Activated naive CD8-positive, alpha-beta T cell treated with anti-CD3 and anti-CD28 coated beads, Interleukin-2, amount 50 U/mL, for 24 hours (primary cell): Measurements from ENCODE around the gene SPATA31C2.
"Not testable (repeated sequence)": the region's sequence is repeated elsewhere in the genome, so short reads cannot be mapped to it uniquely, and the experiment has no call there.

Experiments used
- ATAC-seq: fragments of 150-1000 bp; cut with Tn5 transposase; one replicate; pipeline ENCODE4 v1.10.0; 2021
- DNase-seq: peaks from one replicate; pipeline ENCODE4 v3.0.0; 2021
- H3K27ac Mint-ChIP-seq: one replicate; pipeline ENCODE4 v1.8.0; 2021; ENCODE audit warnings: mild to moderate bottlenecking, mixed read lengths
- H3K27me3 Mint-ChIP-seq: one replicate; pipeline ENCODE4 v1.8.0; 2021; ENCODE audit warnings: mixed read lengths
- H3K36me3 Mint-ChIP-seq: one replicate; pipeline ENCODE4 v1.8.0; 2021; ENCODE audit warnings: low read depth, mixed read lengths
- H3K4me1 Mint-ChIP-seq: one replicate; pipeline ENCODE4 v1.8.0; 2021; ENCODE audit warnings: mixed read lengths
- H3K4me3 Mint-ChIP-seq: one replicate; pipeline ENCODE4 v1.8.0; 2021; ENCODE audit warnings: mild to moderate bottlenecking, moderate library complexity, mixed read lengths
- H3K9me3 Mint-ChIP-seq: one replicate; pipeline ENCODE4 v1.8.0; 2021; ENCODE audit warnings: mixed read lengths

SPATA31C2 gene

DNA sequence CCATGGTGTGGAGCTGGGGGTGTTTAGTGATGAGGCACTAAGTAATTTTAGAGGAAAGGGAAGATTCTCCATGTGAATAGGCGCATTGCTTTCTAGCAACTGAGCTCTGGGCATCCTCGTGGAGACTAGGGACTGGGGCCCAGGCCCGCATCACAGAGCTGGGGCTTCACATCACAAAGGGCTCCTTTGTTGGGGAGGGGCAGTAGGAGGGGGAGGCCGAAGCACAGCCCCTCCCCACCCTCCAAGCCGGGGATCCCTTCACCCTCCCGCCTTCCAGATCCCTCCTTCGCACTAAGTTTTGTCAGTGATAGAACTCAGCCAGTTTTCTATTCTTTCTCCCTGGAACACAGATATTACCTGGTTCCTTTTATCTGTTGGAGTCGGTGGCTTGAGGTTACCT is at the start of gene SPATA31C2:
Gene SPATA31C2 (minus strand): TSS at position 101 of the 400 bp plus-strand sequence. CDS start 29 bp downstream, at position 72.
- not testable (repeated sequence) for H3K27me3 Mint-ChIP-seq, H3K4me3 Mint-ChIP-seq, ATAC-seq, DNase-seq, H3K9me3 Mint-ChIP-seq, H3K36me3 Mint-ChIP-seq, H3K4me1 Mint-ChIP-seq, H3K27ac Mint-ChIP-seq

DNA sequence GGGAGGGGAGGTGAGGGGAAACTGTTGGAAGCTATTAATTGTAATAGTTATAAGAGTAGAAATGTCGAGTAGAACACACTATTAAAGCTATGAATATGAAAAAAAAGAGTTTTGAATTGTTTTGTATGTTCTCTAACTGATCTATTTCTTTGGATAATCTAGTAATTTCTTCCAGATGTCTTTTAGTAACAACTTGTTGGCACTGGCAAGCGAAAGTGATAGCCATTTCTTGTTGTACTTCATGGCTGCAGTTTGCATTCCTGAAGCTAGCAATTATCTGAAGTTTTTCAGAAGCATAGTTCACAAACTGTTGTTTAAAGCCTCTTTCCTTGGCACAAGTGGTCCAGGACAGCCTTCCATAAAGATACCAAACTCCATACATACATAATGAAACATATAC is 49.4 kb upstream of the SPATA31C2 start:
- no peak for ATAC-seq
- no peaks in the 10 kb centered on the region for H3K4me1 Mint-ChIP-seq
- H3K36me3 Mint-ChIP-seq, result no peaks in the 10 kb centered on the region
- peaks cover 16% of the 10 kb centered on the region for H3K27me3 Mint-ChIP-seq
- peaks cover 10% of the 10 kb centered on the region for H3K9me3 Mint-ChIP-seq
- H3K4me3 Mint-ChIP-seq, result no peak overlapping the region
- DNase-seq, result no peak
- no peak overlapping the region for H3K27ac Mint-ChIP-seq

DNA sequence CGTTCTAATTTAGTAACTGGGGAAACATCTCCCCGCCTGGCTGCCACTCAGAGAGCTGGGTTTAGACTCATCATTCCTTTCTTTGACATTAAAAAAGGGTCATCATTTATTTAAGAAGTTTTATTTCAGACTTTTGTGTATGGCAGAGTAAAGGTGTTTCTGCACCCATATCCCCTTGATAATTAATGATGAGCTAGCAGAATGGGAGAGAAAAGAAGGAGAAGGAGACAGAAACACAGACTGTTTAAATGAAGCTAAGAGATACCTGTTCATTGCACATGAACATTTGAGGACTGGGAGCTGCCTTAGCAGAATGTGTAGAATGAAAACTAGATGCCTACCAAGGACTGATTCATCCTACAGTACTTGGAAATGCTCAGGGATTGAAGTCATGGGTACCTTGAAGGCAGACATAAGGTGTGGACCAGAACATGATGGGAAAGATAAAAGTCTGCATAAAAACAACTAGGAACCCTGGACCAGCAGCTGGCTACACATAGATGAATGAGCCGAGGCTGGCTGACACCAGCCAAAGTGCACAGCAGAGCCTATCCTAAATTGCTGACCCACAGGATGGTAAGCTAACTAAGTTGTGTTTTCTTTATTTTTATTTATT is 48.3 kb upstream of the SPATA31C2 start:
- no peaks in the 10 kb centered on the region for H3K4me1 Mint-ChIP-seq
- H3K9me3 Mint-ChIP-seq, result peaks cover 10% of the 10 kb centered on the region
- H3K27ac Mint-ChIP-seq, result no peak overlapping the region
- H3K27me3 Mint-ChIP-seq, result peaks cover 18% of the 10 kb centered on the region
- DNase-seq, result no peak
- no peak for ATAC-seq
- H3K36me3 Mint-ChIP-seq, result no peaks in the 10 kb centered on the region
- no peak overlapping the region for H3K4me3 Mint-ChIP-seq

DNA sequence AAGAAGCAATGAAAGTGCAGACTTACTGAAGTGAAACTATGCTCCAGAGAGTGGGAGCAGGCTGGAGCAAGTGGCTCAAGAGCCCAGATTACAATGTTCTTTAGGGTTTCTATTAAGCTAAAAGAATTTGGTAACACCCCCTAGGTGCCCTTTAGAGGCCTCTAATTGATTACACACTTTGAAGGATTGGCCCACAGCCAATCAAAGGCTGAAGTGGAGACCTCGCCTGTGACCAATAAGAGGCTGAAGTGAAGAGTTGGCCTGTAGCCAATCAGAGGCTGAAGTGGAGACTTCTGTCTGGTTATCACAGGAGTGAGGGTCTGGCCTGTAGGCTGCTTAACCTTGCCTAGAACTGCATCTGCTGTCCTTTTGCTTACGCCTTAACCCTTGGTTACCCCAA is 46.7 kb upstream of the SPATA31C2 start:
- peaks cover 18% of the 10 kb centered on the region for H3K27me3 Mint-ChIP-seq

DNA sequence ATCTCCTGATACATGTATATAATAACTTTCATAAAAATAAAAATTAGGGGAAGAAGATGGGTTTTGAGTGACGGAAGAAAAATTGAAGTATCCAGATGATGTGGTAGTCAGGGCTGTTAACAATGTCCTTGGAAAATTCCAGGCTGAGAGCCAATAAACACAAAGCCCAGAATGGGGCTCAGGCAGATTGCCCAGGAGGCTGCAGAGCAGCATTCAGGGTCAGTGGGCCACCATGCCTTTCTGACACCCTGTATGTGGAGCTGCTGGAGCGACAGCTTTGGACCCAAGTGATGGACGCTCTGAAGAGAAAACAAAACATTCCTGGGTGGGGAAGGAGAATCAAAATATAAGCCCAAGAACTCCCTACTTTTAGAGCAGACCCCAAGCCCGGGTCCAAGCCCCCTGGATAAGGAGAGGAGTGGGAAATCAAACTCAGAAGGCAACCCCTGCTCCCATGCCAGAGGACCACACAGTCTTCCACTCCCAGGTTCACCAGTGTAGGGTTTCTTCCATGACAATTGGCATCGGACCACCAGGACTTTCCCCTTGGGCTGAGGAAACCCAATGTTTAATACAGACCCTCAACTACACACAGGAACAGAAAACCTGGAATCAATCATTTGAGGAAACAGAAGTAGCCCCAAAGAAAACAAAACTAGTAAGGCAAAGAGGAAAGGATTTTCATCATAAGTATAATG is 45.7 kb upstream of the SPATA31C2 start:
- Mint-ChIP-seq H3K4me1 (peaks cover 3% of the 10 kb centered on the region), H3K27ac (no peak overlapping the region), H3K27me3 (peaks cover 17% of the 10 kb centered on the region), H3K9me3 (no peaks in the 10 kb centered on the region), H3K36me3 (no peaks in the 10 kb centered on the region), H3K4me3 (no peak overlapping the region)
- no peak for DNase-seq
- no peak for ATAC-seq

More for the DNA sequence above, 46.7 kb upstream of the SPATA31C2 start:
- Mint-ChIP-seq H3K9me3 (no peaks in the 10 kb centered on the region), H3K4me3 (no peak overlapping the region), H3K27ac (no peak overlapping the region), H3K36me3 (no peaks in the 10 kb centered on the region), H3K4me1 (peaks cover 2% of the 10 kb centered on the region)
- no peak for DNase-seq
- no peak for ATAC-seq

DNA sequence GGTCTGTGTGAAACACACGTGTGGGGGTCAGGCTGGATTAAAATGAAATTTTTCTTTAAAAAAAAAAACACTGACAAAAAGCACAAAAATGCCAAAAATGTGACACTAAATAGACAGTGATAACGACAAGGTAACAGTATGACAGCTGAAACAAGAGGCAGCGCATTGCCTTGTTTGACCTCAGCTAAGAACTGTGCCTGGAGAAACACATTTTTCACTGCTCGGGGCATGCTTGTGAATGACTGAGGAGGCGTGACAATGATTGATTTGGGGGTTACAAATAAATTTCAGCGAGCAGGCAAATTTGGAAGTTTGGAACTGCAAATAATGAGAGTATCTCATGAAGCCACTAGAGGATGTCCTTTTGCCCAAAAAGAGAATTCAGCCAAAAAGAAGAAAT is 44.2 kb upstream of the SPATA31C2 start:
- no peaks in the 10 kb centered on the region for H3K36me3 Mint-ChIP-seq
- H3K4me3 Mint-ChIP-seq, result no peak overlapping the region
- DNase-seq, result no peak
- no peaks in the 10 kb centered on the region for H3K9me3 Mint-ChIP-seq
- ATAC-seq, result no peak
- H3K4me1 Mint-ChIP-seq, result peaks cover 7% of the 10 kb centered on the region
- peaks cover 22% of the 10 kb centered on the region for H3K27me3 Mint-ChIP-seq
- no peak overlapping the region for H3K27ac Mint-ChIP-seq

DNA sequence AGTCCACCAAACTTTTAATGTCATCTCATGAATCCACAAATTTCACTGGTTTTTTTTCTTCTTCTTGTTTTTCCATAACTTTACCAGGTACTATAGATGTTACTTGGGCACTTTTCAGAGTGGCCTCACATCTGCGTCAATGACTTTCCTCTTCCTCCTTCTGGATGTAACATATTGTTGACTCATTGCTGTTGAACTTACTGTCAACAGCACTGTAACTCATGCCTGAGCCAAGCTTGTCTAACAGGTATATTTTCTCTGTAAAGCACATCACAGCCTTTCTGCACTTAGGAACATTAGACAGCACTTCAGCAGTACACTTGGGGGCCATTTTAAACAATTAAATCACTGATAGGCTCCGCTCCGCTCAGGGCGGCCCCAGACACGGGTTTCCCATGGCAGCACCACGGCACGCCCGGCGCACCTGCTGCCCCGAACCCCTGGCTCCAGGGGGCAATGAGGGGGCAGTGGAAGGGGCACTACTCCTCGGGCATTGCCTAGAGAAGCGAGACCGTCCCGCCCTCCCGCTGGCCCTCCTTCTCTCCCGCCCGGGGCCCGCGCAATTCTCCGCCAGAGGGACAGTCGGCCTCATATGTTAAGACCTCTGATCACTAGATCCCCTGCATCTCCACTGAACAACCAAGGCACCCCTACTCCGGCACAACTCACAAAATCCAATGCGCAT is 41.9 kb upstream of the SPATA31C2 start:
- no peak overlapping the region for H3K4me3 Mint-ChIP-seq
- no peaks in the 10 kb centered on the region for H3K36me3 Mint-ChIP-seq
- no peak for ATAC-seq
- no peak overlapping the region for H3K27ac Mint-ChIP-seq
- DNase-seq, result no peak
- H3K9me3 Mint-ChIP-seq, result no peaks in the 10 kb centered on the region
- peaks cover 7% of the 10 kb centered on the region for H3K4me1 Mint-ChIP-seq
- H3K27me3 Mint-ChIP-seq, result peaks cover 22% of the 10 kb centered on the region

DNA sequence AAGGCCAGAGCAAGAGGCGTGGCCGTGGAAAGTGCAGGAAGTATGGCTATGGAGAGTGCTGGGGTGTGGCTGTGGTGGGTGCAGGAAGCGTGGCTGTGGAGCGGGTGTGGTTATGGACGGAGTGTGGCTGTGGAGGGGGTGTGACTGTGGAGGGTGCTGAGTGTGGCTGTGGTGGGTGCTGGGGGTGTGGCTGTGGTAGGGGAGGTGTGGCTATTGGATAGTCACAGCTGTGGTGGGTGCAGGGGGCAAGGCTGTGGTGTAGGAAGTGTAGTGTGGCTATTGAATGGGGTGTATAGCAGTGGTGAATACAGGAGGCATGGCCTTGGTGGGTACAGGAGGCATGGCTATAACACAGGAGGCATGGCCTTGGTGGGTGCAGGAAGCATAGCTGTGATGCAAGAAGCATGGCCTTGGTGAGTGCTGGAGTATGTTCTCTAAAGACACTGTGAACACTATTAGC is 40.8 kb upstream of the SPATA31C2 start:
- Mint-ChIP-seq H3K4me3 (no peak overlapping the region), H3K36me3 (no peaks in the 10 kb centered on the region), H3K27ac (peak overlapping the region; percentile 2), H3K27me3 (peaks cover 23% of the 10 kb centered on the region), H3K4me1 (peaks cover 7% of the 10 kb centered on the region), H3K9me3 (no peaks in the 10 kb centered on the region)
- DNase-seq (peak; percentile 20), ATAC-seq (peak; percentile 66)

DNA sequence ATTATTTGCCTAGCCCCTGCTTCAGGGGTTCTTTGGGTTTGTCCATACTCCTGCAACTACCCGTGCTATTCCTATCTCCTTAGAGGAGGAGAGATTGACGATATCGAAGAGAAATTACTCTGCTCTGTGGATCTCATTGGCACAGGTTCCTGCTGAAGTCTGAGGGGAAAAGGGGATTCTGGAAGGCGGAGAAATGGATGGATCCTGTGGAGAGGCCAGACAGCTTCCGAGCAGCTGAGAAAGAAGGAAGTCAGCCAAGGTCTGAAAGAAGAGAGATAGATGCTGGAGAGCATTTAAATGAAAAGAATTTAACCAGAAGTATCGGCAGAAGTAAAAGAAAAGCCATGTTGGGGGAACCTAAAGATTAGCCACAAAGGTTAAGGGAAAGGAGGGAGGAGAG is 40.4 kb upstream of the SPATA31C2 start:
- ATAC-seq, result no peak
- Mint-ChIP-seq H3K36me3 (no peaks in the 10 kb centered on the region), H3K4me3 (no peak overlapping the region), H3K4me1 (peaks cover 7% of the 10 kb centered on the region), H3K9me3 (no peaks in the 10 kb centered on the region), H3K27ac (peak overlapping the region; percentile 2), H3K27me3 (peaks cover 23% of the 10 kb centered on the region)
- DNase-seq, result no peak

DNA sequence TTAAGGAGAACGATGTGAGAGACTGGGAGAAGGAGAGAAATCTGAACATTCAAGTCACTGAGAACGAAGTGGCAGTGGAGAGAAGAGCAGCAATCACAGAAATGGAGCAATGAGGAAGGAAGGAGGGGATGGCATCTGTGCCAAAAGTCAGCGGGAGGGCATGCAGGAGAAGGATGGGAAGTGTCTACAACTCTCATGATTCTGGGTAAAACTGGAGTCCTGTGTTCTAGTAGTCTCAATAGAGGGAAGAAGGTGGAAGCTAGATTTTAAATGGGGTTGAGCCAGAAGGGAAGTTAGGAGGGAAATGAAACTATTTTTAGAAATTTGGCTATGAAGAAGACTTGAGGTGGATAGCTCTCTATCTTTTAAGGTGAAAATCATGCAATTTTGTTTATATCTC is 39.1 kb upstream of the SPATA31C2 start:
- peaks cover 15% of the 10 kb centered on the region for H3K4me1 Mint-ChIP-seq
- ATAC-seq (no peak), DNase-seq (no peak)
- H3K36me3 Mint-ChIP-seq, result no peaks in the 10 kb centered on the region
- H3K4me3 Mint-ChIP-seq, result no peak overlapping the region
- no peak overlapping the region for H3K27ac Mint-ChIP-seq
- no peaks in the 10 kb centered on the region for H3K9me3 Mint-ChIP-seq
- peaks cover 16% of the 10 kb centered on the region for H3K27me3 Mint-ChIP-seq

DNA sequence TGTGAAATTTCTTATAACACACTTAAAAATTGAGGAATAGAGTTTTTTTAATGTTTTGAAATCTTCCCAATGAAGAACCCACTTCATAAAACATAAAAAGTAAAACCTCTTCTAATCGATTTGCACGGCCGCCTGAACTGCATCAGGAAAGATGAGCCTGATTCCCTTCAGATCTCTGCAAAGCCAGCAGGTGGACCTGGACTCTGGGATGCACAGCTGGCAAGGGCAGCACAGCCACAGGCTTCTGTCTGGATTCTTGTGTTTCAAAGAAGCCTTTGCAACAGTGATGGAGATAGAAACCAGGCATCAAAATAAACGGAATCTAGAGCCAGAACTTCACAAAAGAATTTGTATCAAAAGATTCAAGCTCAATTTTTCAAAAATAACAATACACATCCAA is 36.0 kb upstream of the SPATA31C2 start:
- Mint-ChIP-seq H3K27ac (no peak overlapping the region), H3K27me3 (peaks cover 14% of the 10 kb centered on the region), H3K9me3 (no peaks in the 10 kb centered on the region), H3K36me3 (no peaks in the 10 kb centered on the region), H3K4me1 (peaks cover 13% of the 10 kb centered on the region), H3K4me3 (no peak overlapping the region)
- ATAC-seq (no peak), DNase-seq (no peak)

DNA sequence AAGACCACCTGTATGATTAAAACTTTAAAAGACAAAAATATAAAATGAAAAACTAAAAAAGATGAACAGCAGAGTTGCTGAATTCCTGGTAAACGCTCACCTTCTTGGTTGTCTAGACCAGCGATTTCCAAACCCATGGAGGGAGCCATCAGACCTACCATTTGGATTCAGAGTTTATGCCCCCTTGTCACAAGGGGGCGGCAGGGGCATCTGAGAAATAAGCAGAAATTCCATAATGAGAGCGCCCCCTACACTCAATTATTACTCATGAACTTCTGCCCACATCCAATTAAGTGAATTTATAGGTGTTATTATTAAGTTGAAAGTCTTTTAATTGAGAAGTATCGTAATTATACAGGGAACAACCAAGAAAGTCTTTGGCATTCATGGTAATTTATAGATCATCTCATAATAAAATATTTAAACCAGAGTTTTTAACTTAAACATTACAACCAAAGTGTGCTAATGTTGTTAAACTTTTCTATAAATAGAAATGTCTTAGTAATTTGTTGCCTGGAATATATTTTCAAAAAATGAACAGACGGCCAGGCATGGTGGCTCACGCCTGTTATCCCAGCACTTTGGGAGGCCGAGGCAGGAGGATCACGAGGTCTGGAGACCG is 35.2 kb upstream of the SPATA31C2 start:
- DNase-seq (peak; percentile 59), ATAC-seq (peak; percentile 52)
- H3K27ac Mint-ChIP-seq, result no peak overlapping the region
- no peak overlapping the region for H3K4me3 Mint-ChIP-seq
- H3K4me1 Mint-ChIP-seq, result peaks cover 7% of the 10 kb centered on the region
- H3K36me3 Mint-ChIP-seq, result no peaks in the 10 kb centered on the region
- no peaks in the 10 kb centered on the region for H3K9me3 Mint-ChIP-seq
- peaks cover 10% of the 10 kb centered on the region for H3K27me3 Mint-ChIP-seq

DNA sequence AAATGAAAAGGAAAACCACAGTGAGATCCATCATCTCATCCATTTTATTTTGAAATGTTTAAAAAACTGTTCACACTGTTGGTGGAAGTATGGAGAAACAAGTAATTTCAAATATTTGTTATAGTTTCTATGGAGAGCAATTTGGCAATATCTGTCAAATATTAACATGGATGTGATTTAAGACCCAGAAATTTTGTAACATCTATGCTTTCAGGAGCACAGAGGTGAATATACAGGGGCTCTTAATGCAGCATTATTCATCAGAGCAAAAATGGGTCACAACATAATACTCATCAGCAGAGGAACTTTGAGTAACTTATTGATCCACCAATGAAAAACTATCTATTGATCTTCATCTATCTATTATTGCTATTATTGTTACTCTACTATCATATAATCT is 31.4 kb upstream of the SPATA31C2 start:
- DNase-seq (no peak), ATAC-seq (no peak)
- Mint-ChIP-seq H3K4me3 (no peak overlapping the region), H3K36me3 (no peaks in the 10 kb centered on the region), H3K27ac (no peak overlapping the region), H3K27me3 (peaks cover 14% of the 10 kb centered on the region), H3K9me3 (no peaks in the 10 kb centered on the region), H3K4me1 (peaks cover 7% of the 10 kb centered on the region)

DNA sequence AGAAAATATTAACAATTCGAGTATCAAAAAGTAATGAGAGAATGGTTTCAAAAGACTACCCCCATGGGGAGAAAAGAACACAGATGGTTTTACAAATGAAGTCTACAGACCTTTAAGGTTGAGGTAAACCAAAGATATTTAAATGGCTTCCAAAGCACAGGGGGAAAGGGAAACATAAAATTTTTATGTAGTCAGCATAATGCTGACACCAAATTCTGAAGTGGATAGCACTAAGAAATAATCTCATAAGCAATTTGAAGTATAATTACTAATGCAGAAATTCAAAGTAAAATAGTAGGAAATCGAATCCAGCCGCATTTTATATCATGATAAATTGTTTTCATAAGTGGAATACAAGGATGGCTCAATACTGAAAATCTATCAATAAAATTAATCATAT is 30.3 kb upstream of the SPATA31C2 start:
- Mint-ChIP-seq H3K27me3 (peaks cover 15% of the 10 kb centered on the region), H3K4me3 (no peak overlapping the region), H3K9me3 (peaks cover 2% of the 10 kb centered on the region), H3K36me3 (no peaks in the 10 kb centered on the region), H3K27ac (no peak overlapping the region), H3K4me1 (peaks cover 7% of the 10 kb centered on the region)
- ATAC-seq (no peak), DNase-seq (no peak)

DNA sequence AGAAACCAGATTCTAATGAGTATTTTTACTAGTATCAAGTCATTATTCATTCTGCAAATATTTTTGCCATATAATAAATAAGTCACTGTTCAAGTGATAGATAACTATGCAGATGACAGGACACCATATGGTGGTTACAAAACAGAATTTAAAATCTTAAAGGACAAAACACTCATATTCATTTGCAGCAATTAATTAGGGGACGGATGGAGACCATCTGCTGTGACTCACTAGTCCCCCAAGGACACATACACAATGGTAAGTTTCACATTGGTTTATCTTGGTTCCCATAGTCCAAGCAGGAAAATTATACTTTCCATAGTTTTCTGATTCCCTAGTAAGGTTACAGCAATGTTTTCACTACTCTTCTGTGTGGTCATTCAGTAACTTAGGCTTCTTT is 28.4 kb upstream of the SPATA31C2 start:
- Mint-ChIP-seq H3K4me3 (no peak overlapping the region), H3K4me1 (no peaks in the 10 kb centered on the region), H3K36me3 (no peaks in the 10 kb centered on the region), H3K9me3 (peaks cover 3% of the 10 kb centered on the region), H3K27ac (no peak overlapping the region), H3K27me3 (peaks cover 16% of the 10 kb centered on the region)
- DNase-seq, result no peak
- ATAC-seq, result no peak
